Fibroblast of villous mesenchyme (primary cell): ENCODE results near the gene EXOSC3. TPM values are rescaled to one million over a fixed set of nuclear protein-coding genes. Genes with fewer than 3 reads are reported as not detected.

Experiments
- DNase-seq: peaks from one replicate; pipeline ENCODE4 v3.0.0-alpha.2; 2010; ENCODE audit warnings: low read depth
- H3K4me3 ChIP-seq: 2 replicates; pipeline ENCODE4 v1.5.1; 2011; ENCODE audit warnings: low read depth, mild to moderate bottlenecking, low read length
- total RNA-seq: library from RNA; depleted of rRNA; stranded (reverse); fragments of >200 nt; gene quantifications from 2 replicates; pipeline ENCODE4 v1.2.3, GENCODE V29; 2012
- TF ChIP-seq, protein P1 (sequence below): IDR thresholded peaks from 2 replicates; pipeline ENCODE4 v1.5.1; 2012; ENCODE audit warnings: low read depth, mild to moderate bottlenecking, low read length; ENCODE audit not compliant: insufficient read depth

Gene EXOSC3
- total RNA-seq, 1 donor: 30.2 TPM

DNA sequence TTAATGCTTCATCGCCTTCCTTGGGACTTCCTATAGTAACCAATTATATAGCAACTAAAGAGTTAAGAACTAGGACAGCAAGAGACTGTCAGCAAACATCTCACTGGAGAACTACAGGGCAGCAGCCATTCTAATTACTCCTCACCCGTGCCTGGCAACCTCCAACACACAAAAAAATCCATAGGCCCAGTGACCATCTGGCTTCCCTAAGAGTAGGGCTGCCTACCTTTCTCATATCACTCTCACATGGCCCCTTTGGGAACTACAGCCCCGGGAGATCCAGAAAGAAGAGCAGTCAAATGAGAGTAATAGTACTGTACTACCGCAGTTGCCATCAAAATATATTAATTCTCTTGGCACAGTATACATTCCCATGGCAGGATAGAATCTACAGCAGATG, 21.4 kb upstream of the EXOSC3 start:
- H3K4me3 ChIP-seq: no peak overlapping the region
- TF ChIP-seq, protein P1, sequence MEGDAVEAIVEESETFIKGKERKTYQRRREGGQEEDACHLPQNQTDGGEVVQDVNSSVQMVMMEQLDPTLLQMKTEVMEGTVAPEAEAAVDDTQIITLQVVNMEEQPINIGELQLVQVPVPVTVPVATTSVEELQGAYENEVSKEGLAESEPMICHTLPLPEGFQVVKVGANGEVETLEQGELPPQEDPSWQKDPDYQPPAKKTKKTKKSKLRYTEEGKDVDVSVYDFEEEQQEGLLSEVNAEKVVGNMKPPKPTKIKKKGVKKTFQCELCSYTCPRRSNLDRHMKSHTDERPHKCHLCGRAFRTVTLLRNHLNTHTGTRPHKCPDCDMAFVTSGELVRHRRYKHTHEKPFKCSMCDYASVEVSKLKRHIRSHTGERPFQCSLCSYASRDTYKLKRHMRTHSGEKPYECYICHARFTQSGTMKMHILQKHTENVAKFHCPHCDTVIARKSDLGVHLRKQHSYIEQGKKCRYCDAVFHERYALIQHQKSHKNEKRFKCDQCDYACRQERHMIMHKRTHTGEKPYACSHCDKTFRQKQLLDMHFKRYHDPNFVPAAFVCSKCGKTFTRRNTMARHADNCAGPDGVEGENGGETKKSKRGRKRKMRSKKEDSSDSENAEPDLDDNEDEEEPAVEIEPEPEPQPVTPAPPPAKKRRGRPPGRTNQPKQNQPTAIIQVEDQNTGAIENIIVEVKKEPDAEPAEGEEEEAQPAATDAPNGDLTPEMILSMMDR: no peak
- no peak for DNase-seq

DNA sequence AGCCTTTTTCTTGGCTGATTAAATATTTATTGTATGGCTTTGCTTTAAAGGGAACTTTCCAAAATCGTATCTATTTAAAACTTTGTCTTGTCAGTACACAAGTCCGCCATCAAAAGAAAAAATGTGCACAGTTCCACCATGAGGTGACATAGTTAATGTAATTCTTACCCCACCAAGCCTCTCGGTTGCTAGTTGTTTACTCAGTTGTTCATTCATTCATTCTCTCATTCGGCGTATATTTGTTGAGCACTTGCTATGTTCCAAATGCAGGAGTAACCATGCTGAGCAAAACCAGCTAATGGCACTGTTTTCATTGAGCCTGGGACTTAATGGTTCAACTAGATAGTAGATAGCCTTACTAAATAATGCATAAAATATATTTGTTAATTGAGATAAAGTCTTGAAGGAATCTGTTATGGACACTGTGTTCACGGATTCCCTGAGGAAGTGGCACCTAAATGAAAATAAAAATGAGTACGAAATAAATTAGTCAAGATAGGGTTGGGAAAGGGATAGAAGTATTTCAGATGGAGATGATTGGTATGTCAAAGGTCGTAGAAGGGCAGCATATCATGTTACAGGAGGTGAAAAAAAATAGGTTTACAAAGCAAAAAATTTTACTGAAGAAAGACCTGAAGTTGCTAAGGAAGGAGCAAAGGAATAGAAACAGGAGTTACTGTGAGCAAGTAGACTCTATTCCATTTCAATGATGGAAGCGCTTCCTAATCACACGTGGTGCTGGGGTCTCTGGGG, 17.3 kb upstream of the EXOSC3 start:
- DNase-seq: no peak
- peak overlapping the region; percentile 95 for H3K4me3 ChIP-seq
- TF ChIP-seq, protein P1: no peak

DNA sequence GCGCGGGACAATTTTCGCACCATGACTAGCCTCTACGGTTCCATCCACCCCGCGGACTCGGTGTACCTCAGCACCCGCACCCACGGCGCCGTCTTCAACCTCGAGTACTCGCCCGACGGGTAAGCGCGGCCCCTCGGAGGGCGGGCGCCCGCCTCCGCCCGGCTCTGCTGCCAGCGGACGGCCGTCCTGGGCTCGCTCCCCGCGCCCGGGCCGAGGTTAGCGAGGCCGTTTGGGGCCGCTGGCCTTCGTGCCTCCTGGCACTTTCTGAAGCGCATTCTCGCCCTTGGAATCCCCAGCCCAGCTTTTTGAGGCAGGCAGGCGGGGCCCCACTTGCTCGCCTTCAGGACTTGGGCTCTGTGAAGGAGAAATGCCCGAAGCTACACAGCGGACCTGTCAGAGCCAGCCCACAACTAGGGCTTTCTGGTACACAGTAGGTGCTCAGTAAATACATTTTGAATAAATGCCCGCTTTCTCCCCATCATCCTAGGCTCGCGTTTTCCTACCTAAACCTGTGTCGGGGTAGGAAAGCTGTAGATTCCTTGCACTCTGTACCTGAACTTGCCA, 16.5 kb upstream of the EXOSC3 start:
- TF ChIP-seq, protein P1: no peak
- DNase-seq: peak; percentile 34
- H3K4me3 ChIP-seq: peak overlapping the region; percentile 95

DNA sequence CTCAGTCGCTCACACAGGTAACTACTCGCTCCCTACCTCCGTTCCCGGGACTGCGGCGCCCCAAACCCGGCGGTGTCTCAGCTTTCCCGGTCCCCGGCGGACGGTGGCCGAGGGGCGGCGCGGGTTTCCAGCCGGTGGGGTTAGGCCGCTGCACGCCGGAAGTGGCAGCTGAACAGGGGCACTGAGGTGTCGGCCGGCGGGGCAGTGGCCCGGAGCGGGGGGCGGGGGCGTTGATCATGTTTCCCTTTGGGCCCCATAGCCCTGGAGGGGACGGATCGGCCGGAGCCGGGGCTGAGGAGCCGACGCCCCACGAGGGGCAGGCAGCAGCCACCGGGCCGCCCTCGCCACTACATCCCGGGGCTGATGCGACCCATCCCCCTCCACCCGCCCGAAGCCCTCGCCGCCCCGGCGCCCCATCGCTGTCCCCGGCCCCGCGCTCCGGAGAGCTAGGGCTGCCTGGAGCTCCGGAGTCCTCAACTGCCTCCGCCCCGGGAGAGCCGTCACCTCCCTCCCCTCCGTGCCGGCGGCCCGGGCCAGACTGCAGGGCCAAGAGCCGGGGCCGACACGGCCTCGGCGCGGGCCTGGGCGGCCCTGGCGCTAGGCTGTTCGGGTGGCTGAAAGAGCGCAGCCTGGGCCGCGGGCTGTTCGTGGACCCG, 15.9 kb upstream of the EXOSC3 start, which contains the start of gene DCAF10:
Gene DCAF10, plus strand, starts transcription at position 167 of the 656 bp plus-strand sequence. Its CDS starts 70 bp downstream, at position 237.
- H3K4me3 ChIP-seq: peak within 1 kb of the TSS; percentile 95
- TF ChIP-seq, protein P1: peak; percentile 13
- DNase-seq: peak; percentile 85

DNA sequence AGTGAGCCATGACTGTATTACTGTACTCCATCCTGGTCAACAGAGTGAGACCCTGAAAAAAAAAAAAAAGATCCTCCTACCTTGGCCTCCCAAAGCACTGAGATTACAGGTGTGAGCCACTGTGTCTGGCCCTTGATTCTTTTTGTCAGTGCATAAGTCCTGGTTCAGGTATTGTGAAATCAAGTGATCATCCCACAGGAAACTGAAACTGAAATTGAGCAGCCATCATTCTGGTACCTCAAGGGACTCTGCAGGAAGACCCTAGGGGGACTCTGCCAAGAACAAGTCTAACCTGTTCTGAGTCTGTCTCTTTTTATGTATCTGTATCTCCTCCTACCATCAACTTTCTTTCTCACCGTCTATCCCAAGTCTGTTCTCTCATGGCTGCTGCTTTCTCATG, 13.8 kb upstream of the EXOSC3 start:
- no peak for DNase-seq
- TF ChIP-seq, protein P1: no peak
- H3K4me3 ChIP-seq: no peak overlapping the region

DNA sequence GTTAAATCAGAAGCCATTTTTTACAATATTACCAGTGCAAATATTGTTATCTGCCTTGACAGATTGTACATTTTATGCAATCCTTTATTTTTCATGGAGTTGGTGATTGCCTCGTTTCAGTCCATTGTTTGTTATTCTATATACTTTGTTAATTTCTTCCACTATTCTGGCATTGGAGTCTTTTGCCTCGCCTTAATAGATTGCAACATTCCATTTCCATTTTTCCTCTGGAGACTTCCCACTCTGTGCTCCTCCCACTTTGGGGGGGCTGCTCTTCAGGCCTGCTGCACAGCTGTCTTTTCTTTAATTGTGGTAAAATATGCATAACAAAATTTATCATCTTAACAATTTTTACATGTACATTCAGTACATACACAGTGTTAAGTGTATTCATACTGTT, 11.4 kb upstream of the EXOSC3 start:
- TF ChIP-seq, protein P1: no peak
- DNase-seq: no peak
- H3K4me3 ChIP-seq: no peak overlapping the region
